ENCODE results near the gene PCDHGA9. TPM values are rescaled to one million over a fixed set of nuclear protein-coding genes. Genes with fewer than 3 reads are reported as not detected.
"Not testable (repeated sequence)": the region's sequence is repeated elsewhere in the genome, so short reads cannot be mapped to it uniquely, and the experiment has no call there.

The PCDHGA9 gene
- total RNA-seq, 1 donor from 2014 or later = 2.3 TPM

DNA sequence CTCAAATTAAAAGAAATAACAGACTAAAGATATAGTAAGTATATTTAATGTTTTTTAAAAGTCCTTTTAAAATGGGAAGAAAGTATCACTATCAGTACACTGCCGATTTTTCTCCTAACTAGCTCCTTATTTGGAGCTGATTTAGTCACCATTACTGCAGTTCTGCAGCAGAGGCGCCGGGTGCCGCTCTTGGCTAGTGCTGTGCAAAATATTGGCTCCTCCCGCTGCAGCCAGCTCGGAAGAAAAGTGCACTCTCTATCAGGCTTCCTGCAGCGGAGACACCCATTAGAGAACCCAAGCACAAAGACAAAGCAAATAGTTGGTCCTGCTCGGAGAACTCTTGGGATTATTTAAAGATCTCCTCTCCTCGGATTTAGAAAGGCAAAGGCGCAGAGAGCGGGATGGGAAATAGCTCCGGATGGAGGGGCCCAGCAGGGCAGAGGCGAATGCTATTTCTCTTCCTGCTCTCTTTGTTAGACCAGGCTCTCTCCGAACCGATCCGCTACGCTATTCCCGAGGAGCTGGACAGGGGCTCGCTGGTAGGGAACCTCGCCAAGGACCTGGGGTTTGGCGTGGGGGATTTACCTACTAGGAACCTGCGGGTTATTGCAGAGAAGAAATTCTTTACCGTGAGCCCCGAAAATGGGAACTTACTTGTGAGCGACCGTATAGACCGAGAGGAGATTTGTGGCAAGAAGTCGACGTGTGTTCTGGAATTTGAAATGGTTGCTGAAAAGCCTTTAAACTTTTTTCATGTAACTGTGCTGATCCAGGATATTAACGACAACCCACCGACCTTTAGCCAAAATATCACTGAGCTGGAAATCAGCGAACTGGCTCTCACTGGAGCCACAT lies 32.4 kb upstream of the PCDHGA9 start, which contains the start of gene PCDHGB3:
Gene PCDHGB3 (plus strand): TSS at position 249 of the 855 bp plus-strand sequence. CDS start 153 bp downstream, at position 402.
- DNase-seq (ENCODE audit: low spot score in 2 of 2, unreplicated experiment in 2 of 2) = no peak
- TF ChIP-seq, protein P1, sequence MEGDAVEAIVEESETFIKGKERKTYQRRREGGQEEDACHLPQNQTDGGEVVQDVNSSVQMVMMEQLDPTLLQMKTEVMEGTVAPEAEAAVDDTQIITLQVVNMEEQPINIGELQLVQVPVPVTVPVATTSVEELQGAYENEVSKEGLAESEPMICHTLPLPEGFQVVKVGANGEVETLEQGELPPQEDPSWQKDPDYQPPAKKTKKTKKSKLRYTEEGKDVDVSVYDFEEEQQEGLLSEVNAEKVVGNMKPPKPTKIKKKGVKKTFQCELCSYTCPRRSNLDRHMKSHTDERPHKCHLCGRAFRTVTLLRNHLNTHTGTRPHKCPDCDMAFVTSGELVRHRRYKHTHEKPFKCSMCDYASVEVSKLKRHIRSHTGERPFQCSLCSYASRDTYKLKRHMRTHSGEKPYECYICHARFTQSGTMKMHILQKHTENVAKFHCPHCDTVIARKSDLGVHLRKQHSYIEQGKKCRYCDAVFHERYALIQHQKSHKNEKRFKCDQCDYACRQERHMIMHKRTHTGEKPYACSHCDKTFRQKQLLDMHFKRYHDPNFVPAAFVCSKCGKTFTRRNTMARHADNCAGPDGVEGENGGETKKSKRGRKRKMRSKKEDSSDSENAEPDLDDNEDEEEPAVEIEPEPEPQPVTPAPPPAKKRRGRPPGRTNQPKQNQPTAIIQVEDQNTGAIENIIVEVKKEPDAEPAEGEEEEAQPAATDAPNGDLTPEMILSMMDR (IDR thresholded peaks at IDR 0.05; ENCODE audit: unreplicated experiment) = no peak
- no peaks in the 10 kb centered on the region for H3K4me1 Mint-ChIP-seq
- H3K9me3 Mint-ChIP-seq = peaks cover 72% of the 10 kb centered on the region
- H3K27ac Mint-ChIP-seq = no peak within 1 kb of the TSS
- H3K27me3 Mint-ChIP-seq (ENCODE audit: low read depth) = no peaks in the 10 kb centered on the region
- peaks cover 9% of the 10 kb centered on the region for H3K36me3 Mint-ChIP-seq
- no peak within 1 kb of the TSS for H3K4me3 Mint-ChIP-seq

DNA sequence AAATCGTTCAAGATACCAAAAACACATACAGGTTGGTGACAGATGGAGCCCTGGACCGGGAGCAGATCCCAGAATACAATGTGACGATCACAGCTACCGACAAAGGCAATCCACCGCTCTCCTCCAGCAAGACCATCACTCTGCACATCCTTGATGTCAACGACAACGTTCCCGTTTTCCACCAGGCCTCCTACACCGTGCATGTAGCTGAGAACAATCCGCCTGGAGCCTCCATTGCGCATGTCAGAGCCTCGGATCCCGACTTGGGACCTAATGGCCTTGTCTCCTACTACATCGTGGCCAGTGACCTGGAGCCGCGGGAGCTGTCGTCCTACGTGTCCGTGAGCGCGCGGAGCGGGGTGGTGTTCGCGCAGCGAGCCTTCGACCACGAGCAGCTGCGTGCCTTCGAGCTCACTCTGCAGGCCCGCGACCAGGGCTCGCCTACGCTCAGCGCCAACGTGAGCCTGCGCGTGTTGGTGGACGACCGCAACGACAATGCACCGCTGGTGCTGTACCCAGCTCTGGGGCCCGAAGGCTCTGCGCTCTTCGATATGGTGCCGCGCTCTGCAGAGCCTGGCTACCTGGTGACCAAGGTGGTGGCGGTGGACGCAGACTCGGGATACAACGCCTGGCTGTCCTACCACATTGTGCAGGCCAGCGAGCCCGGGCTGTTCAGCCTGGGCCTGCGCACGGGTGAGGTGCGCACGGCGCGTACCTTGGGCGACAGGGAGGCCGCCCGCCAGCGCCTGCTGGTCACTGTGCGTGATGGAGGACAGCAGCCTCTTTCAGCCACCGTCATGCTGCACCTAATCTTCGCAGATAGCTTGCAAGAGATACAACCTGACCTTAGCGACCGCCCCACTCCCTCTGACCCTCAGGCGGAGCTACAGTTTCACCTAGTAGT lies 30.8 kb upstream of the PCDHGA9 start:
- no peaks in the 10 kb centered on the region for H3K27me3 Mint-ChIP-seq (ENCODE audit: low read depth)
- H3K4me3 Mint-ChIP-seq = no peak overlapping the region
- DNase-seq (ENCODE audit: low spot score in 2 of 2, unreplicated experiment in 2 of 2) = no peak
- peaks cover 73% of the 10 kb centered on the region for H3K9me3 Mint-ChIP-seq
- no peaks in the 10 kb centered on the region for H3K4me1 Mint-ChIP-seq
- TF ChIP-seq, protein P1 (IDR thresholded peaks at IDR 0.05; ENCODE audit: unreplicated experiment) = no peak
- H3K36me3 Mint-ChIP-seq = peaks cover 14% of the 10 kb centered on the region
- H3K27ac Mint-ChIP-seq = no peak overlapping the region

DNA sequence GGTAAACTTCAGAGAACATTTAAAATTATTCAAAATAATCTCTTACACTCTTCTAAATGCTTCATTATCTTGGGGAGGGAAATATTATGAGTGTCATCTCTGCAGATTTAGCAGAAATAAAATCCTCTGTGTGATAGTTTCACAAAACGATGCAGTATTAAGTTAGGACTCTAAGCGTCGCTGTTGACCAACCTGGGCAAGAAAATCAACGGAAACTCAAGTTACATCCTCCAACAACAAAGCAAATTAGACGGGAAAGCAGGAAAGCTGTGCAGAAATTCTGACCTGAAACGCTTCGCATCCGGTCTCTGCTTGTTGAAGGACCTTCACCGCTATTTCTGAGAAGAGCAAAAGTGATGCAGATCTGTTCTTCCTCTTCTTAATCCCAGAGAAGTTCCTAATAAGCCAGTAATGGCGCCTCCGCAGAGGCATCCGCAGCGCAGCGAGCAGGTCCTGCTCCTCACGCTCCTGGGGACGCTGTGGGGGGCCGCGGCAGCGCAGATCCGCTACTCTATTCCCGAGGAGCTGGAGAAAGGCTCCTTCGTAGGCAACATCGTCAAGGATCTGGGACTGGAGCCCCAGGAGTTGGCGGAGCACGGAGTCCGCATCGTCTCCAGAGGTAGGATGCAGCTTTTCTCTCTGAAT lies 28.8 kb upstream of the PCDHGA9 start, which contains the start of gene PCDHGA6:
Gene PCDHGA6 (plus strand): TSS at position 219 of the 645 bp plus-strand sequence. CDS start 193 bp downstream, at position 412.
- no peaks in the 10 kb centered on the region for H3K27me3 Mint-ChIP-seq (ENCODE audit: low read depth)
- no peak for DNase-seq (ENCODE audit: low spot score in 2 of 2, unreplicated experiment in 2 of 2)
- H3K4me1 Mint-ChIP-seq = no peaks in the 10 kb centered on the region
- TF ChIP-seq, protein P1 (IDR thresholded peaks at IDR 0.05; ENCODE audit: unreplicated experiment) = no peak
- peaks cover 14% of the 10 kb centered on the region for H3K36me3 Mint-ChIP-seq
- no peak within 1 kb of the TSS for H3K27ac Mint-ChIP-seq
- H3K4me3 Mint-ChIP-seq = no peak within 1 kb of the TSS
- peaks cover 68% of the 10 kb centered on the region for H3K9me3 Mint-ChIP-seq

DNA sequence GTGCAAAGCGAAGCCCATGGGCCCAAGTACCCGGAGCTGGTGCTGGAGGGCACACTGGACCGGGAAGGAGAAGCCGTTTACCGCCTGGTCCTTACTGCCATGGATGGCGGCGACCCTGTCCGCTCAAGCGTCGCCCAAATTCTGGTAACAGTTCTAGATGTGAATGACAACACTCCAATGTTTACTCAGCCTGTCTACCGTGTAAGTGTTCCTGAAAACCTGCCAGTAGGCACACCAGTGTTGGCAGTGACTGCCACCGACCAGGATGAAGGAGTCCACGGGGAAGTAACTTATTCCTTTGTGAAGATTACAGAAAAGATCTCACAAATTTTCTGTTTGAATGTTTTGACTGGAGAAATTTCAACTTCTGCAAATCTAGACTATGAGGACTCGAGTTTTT lies 28.0 kb upstream of the PCDHGA9 start:
- peaks cover 69% of the 10 kb centered on the region for H3K9me3 Mint-ChIP-seq
- no peak overlapping the region for H3K4me3 Mint-ChIP-seq
- H3K27ac Mint-ChIP-seq = no peak overlapping the region
- H3K36me3 Mint-ChIP-seq = peaks cover 14% of the 10 kb centered on the region
- H3K27me3 Mint-ChIP-seq (ENCODE audit: low read depth) = no peaks in the 10 kb centered on the region
- no peaks in the 10 kb centered on the region for H3K4me1 Mint-ChIP-seq
- TF ChIP-seq, protein P1 (IDR thresholded peaks at IDR 0.05; ENCODE audit: unreplicated experiment) = no peak
- no peak for DNase-seq (ENCODE audit: low spot score in 2 of 2, unreplicated experiment in 2 of 2)

DNA sequence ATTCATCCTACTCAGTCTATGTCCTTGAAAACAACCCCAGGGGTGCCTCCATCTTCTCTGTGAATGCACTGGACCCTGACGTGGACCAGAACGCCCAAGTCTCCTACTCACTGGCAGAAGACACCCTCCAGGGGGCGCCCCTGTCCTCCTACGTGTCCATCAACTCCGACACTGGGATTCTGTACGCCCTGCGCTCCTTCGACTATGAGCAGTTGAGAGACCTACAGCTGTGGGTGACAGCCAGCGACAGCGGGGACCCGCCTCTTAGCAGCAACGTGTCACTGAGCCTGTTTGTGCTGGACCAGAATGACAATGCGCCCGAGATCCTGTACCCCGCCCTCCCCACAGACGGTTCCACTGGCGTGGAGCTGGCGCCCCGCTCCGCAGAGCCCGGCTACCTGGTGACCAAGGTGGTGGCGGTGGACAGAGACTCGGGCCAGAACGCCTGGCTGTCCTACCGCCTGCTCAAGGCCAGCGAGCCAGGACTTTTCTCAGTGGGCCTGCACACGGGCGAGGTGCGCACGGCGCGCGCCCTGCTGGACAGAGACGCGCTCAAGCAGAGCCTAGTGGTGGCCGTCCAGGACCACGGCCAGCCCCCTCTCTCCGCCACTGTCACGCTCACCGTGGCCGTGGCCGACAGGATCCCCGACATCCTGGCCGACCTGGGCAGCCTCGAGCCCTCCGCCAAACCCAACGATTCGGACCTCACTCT lies 27.0 kb upstream of the PCDHGA9 start:
- Mint-ChIP-seq H3K9me3 (peaks cover 66% of the 10 kb centered on the region), H3K36me3 (peaks cover 14% of the 10 kb centered on the region)
- not testable (repeated sequence) for DNase-seq (ENCODE audit: low spot score in 2 of 2, unreplicated experiment in 2 of 2); H3K4me1 Mint-ChIP-seq; H3K4me3 Mint-ChIP-seq; H3K27me3 Mint-ChIP-seq (ENCODE audit: low read depth); H3K27ac Mint-ChIP-seq

All from mesothelial cell of epicardium (in vitro differentiated cells).